GM18520 (cell line): ENCODE data around the gene DGLUCY.
"Not testable (repeated sequence)": the region's sequence is repeated elsewhere in the genome, so short reads cannot be mapped to it uniquely, and the experiment has no call there.

Experiments
- ATAC-seq: cut with Tn5 transposase; IDR thresholded peaks from one replicate; pipeline ENCODE4 v1.9.1; 2021; ENCODE audit not compliant: unreplicated experiment

DGLUCY gene

GRCh38 chr14:91164676-91165075 is 50.8 kb downstream of the DGLUCY start:
- ATAC-seq, result no peak

DNA sequence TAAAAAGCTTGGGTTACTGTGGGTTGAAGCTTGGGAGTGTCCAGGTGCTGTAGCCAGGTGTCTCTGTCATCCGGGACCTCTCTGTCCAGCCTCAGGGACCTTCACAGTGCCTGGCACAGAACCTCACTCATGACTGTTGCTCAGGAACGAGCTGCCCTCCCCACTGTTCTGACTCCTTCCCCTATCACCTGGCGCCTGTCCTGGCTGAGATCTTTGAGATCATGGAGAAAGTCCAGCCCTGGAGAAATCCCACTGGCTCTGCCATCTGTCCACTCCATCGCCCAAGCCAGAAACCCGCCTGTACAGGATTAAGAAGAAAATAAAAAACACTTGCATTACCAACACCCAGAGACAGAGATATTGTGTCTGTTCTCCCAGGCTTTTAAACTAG is 53.5 kb downstream of the DGLUCY start:
- ATAC-seq, result no peak

DNA sequence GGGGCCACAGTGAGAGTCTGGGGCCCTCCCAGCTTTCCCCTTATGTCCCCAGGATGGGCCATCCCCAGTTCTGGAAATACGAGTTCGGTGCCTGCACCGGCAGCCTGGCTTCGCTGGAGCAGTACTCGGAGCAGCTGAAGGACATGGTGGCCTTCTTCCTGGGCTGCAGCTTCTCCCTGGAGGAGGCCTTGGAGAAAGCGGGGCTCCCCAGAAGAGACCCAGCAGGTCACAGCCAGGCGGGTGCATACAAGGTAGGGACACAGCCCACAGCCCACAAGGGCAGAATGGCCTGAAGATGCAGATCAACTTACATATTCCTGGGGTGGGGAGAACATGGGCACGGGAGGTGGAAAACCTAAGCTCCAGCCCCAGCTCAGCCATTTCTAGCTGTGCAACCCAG is 56.1 kb downstream of the DGLUCY start:
- no peak for ATAC-seq

DNA sequence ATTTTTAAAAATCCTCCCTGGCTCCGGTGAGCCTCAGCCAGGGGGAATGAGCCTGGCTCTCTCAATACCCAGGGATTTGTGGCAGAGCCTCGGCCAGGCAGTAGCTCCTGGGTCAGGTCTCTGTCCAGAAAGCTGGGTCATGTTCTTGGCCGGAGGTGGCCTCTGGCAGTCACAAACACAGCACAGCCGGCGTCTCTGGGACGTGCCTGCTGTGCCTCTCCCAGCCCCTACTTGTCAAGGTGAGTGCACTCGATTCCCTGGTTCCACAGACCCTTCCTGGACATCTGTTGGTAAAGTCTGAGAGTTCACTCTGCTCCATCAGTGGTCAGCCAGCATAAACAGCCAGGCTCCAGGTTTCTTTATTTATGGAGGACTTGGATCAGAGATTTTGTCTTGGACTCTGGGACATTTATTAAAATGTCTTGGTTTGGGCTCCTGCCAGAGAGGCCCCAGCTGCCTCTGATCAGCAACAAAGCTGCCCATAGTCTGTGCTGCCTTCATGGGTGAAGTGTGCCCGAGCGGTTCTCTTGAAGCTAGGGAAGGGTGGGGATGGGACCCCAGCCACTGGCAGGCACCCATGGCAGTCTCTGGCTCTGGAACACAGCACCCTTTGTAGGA is 56.7 kb downstream of the DGLUCY start:
- no peak for ATAC-seq

GRCh38 chr14:91171291-91171690 is 57.4 kb downstream of the DGLUCY start:
- ATAC-seq, result no peak

DNA sequence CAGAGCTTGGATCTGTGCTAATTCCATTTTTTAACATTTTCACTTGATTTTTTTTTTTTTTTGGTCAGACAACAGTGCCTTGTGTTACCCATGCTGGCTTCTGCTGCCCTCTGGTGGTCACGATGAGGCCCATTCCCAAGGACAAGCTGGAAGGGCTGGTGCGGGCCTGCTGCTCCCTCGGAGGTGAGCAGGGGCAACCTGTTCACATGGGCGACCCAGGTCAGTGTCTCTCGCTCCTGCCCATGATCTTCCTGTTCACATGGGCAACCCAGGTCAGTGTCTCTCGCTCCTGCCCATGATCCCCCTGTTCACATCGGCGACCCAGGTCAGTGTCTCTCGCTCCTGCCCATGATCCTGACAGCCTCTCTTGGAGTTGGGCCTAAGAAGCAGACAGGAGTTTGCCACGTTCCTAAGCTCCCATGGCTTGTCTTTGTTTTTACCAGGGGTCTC is 59.4 kb downstream of the DGLUCY start:
- ATAC-seq, result no peak

- ATAC-seq, result no peak
Measured at GRCh38 chr14:91173904-91174303, 60.0 kb downstream of the DGLUCY start.

DNA sequence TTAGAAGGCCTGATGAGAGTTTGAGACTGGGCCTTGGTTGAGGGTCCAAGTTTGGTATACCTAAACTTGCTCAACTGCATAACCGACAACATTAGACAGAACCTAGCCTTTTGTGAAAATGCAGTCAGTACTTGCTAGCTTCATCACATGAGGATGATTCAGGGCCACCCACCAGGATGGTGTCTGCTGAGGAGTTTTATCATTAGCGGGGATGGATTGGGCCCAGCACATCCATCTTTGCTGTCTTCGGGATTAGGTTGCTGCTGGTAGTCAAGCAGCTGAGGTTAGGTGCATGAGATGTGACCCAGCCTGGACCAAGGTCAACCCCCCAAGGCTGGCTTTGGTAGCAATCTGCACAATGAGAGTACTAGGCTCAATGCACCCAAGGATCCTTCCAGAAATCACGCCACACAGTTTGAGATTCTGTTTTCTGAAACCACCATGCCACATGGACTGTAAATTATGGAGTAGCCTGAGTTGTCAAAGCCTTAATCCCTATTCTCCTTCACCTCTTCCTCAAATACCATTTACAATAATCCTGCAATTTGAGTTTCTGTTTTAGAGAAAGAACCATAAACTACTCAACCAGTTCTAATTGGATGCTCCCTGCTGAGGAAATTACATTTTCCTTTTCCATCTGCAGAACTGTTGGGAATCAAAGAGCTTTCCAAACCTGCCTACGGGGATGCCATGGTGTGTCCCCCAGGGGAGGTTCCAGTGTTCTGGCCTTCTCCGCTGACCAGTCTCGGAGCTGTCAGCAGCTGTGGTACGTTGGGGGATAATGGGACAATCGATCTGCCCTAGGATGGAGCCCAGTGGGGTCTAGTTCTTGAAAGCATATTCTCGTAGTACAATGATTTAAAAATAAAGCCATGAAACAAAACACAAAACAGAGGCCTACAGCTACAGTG is 61.7 kb downstream of the DGLUCY start:
- no peak for ATAC-seq

GRCh38 chr14:91177073-91178034 is 63.5 kb downstream of the DGLUCY start:
- no peak for ATAC-seq

GRCh38 chr14:91180611-91181010 is 66.7 kb downstream of the DGLUCY start:
- ATAC-seq, result no peak

- not testable (repeated sequence) for ATAC-seq
Measured at GRCh38 chr14:91182753-91183152, 68.9 kb downstream of the DGLUCY start.

DNA sequence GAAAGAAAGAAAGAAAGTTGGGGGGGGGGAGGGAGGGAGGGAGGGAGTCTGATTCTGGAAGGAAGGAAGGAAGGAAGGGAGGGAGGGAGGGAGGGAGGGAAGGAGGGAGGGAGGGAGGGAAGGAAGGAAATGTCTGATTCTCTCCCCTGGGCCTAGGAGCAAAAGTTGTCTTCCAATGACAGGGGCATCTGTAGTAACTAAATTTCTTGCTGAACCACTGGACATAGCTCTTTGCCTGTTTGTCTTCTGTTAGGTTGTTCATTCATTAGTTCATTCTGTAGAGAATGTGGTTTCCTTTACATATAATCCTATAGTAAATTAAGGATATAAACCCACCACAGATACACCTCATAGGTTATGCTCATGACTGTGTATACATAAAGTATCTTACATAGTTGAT is 70.7 kb downstream of the DGLUCY start:
- ATAC-seq, result no peak

- ATAC-seq, result no peak
Measured at GRCh38 chr14:91185721-91186120, 71.8 kb downstream of the DGLUCY start.

DNA sequence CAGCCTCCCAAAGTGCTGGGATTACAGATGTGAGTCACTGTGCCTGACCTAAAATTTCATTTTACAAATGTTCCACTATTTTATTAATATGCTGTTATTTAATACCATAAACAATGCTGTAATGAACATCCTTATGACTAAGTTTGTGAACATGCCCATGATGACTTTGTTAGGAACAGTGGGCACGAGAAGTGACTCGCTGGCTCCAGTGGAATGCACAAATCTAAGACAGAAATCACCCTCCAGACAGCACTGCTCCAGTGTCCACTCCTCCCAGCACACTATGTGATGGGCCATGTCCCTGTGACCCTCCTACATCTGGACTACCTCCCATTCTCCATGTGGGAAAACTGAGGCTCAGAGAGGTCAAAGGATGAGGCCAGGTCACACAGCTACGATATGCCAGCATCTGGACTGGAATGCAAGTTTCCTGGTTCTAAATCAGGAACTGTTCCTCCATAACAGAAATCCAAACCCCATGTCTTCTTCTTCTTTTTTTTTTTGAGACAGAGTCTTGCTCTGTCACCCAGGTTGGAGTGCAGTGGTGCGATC is 72.7 kb downstream of the DGLUCY start:
- ATAC-seq, result no peak

DNA sequence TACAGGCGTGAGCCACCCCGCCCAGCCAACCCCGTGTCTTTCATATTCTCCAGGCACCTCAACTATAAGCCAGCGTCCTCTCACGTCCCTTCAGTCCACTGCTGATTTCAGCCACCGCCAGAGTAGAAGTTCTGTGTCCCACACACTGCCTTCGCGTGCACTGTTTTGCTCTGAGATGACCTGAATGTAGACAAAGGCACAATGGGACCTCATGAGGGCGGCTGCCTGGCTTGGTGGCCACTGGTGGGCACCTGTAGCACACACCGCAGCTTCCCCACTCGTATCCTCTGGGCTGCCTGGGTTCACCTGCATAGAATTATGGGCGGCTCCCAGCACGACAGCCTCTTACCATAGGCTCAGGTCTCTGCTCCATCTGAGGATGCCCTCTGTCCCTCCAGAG is 73.4 kb downstream of the DGLUCY start:
- no peak for ATAC-seq

- no peak for ATAC-seq
Measured at GRCh38 chr14:91190853-91191252, 77.0 kb downstream of the DGLUCY start.

GRCh38 chr14:91193069-91193468 is 79.2 kb downstream of the DGLUCY start:
- no peak for ATAC-seq

- ATAC-seq, result no peak
Measured at GRCh38 chr14:91195881-91196280, 82.0 kb downstream of the DGLUCY start.

DNA sequence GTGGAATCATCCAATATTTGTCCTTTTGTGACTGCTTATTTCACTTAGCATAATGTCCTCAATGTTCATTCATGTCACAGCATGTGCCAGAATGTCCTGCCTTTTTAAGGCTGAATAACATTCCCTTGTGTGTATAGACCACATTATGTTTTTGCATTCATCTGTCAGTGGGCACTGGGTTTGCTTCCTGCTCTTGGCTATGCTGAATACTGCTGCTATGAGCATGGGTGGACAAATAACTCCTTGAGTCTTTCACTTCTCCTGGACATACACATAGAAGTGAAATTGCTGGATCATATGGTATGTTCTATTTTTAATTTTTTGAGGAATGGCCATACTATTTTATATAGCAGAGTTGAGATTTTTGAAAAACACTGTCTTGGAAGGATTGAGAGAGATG is 83.8 kb downstream of the DGLUCY start:
- ATAC-seq, result no peak

GRCh38 chr14:91200802-91201201 is 86.9 kb downstream of the DGLUCY start:
- ATAC-seq, result not testable (repeated sequence)
